Omental fat pad (tissue), 4 donors: Measurements from ENCODE around the gene ACTC1. TPM values are rescaled to one million over a fixed set of nuclear protein-coding genes. Genes with fewer than 3 reads are reported as not detected.

Experiments
- ATAC-seq: fragments of 150-250 bp; one replicate; pipeline ENCODE4 v1.9.1; 2016; ENCODE audit warnings: mild to moderate bottlenecking, moderate library complexity; ENCODE audit not compliant: low FRiP score
- DNase-seq: peaks from one replicate; pipeline ENCODE4 v3.0.0-alpha.2; 2019; ENCODE audit warnings: low spot score
- total RNA-seq, 4 donors: library from RNA; depleted of rRNA; stranded (reverse); fragments of >200 nt; gene quantifications; one replicate each; pipeline ENCODE4 v1.1.0, GENCODE V29; 2016
- TF ChIP-seq, protein P1 (sequence below), 3 donors: fragments of 450-650 bp; IDR thresholded peaks; one replicate each; pipeline ENCODE4 v1.5.1; 2016 to 2017; ENCODE audit warnings: antibody characterized with exemption in 3 of 3, mild to moderate bottlenecking in 3 of 3, moderate library complexity in 2 of 3

Gene ACTC1
- total RNA-seq, 4 donors from 2014 or later = 0.38 to 5.5 (median 0.93) TPM; not detected in 1

DNA sequence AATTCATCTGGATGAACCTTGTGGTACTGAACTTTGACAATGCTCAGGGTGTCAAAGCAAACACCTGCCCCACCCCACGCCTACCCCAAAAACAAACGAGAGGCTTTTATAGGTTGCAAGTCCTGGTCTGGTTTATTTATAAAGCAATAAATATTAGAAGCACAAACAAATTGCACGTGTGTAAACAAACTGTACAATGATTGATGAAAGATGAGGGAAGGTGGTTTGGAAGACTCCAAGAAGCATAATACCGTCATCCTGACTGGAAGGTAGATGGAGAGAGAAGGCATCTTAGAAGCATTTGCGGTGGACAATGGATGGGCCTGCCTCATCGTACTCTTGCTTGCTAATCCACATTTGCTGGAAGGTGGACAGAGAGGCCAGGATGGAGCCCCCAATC is 5.2 kb downstream of the ACTC1 start:
- DNase-seq = no peak
- TF ChIP-seq, protein P1, sequence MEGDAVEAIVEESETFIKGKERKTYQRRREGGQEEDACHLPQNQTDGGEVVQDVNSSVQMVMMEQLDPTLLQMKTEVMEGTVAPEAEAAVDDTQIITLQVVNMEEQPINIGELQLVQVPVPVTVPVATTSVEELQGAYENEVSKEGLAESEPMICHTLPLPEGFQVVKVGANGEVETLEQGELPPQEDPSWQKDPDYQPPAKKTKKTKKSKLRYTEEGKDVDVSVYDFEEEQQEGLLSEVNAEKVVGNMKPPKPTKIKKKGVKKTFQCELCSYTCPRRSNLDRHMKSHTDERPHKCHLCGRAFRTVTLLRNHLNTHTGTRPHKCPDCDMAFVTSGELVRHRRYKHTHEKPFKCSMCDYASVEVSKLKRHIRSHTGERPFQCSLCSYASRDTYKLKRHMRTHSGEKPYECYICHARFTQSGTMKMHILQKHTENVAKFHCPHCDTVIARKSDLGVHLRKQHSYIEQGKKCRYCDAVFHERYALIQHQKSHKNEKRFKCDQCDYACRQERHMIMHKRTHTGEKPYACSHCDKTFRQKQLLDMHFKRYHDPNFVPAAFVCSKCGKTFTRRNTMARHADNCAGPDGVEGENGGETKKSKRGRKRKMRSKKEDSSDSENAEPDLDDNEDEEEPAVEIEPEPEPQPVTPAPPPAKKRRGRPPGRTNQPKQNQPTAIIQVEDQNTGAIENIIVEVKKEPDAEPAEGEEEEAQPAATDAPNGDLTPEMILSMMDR (IDR thresholded peaks at IDR 0.05) = no peak
- no peak for ATAC-seq

DNA sequence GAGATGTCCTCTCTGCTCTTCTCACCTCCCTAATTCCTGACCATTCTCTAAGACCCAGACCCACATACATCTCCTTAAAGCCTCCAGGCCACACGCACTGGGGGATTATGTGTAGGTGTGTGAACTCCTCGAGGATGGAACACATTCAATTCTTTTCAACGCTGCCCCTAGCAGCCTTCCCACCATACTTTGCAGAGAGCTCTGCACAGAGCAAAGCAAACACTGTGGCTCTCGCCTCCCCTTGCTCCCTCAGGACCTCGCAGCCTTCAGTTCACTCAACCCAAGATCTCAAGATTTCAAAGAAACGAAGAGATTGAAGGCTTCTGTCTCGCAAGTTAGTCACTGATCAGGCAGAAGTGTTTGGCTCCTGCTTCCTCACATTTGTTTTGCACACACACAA is 6.0 kb downstream of the ACTC1 start:
- TF ChIP-seq, protein P1 (IDR thresholded peaks at IDR 0.05) = no peak
- DNase-seq (no peak), ATAC-seq (no peak)

DNA sequence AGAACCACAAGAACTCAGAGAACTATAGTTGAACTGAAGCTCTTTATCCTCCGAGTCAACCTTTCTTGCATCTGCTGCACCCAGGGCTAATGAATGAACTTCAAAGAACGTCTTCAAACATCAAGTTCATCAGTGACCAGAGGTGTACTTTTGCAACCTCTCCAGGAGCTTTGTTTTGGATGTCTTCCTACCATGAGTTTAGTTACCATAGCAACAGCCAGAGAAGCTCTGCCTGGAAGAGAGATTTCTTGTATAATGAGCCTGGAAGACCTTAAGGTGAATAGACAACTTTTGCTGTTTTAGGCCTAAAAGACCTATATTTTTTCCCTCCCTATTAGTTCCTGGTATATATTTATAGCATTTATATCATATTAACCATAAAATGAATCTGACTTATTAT is 9.1 kb downstream of the ACTC1 start:
- no peak for ATAC-seq
- no peak for DNase-seq
- TF ChIP-seq, protein P1 (IDR thresholded peaks at IDR 0.05) = no peak

DNA sequence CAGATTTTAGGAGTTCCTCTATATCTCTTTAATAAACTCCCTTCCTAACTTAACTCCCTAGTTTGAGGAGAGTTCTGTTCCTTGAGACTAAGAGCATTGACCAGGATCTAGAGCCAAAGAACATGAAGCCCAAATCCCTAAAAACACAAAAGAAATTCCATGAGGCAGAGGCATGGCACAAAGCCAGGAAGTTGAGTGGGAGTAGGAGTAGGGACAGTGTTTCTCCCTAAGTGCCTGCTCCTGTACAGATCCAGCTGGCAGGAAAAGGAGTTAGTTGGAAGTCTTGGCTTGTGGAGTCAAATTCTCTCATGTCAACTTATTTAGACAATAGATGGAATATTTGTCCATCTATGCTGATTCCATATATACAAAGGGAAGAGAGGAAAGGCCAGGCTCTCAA is 11.4 kb downstream of the ACTC1 start:
- no peak for ATAC-seq
- TF ChIP-seq, protein P1 (IDR thresholded peaks at IDR 0.05) = no peak

DNA sequence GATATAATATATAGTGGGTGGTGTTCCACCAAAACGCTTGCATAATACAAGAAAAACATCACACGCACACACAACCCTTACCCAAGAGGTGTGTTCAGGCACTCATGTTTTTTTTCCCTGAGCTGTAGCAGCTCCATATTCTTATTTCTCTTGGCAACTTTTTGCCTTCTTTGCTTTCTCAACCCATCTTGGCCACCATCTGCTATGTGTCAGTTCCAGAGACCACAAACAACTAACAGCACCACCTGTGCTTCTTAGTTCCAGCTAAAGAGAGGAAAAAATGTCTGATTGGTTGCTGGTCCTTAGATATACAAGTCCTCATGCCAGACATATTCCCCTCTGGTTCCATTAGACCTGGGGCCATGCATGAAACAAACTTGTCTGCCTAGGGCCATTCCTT is 11.9 kb downstream of the ACTC1 start:
- TF ChIP-seq, protein P1 (IDR thresholded peaks at IDR 0.05) = no peak
- no peak for ATAC-seq
- no peak for DNase-seq

More for the DNA sequence above, 11.4 kb downstream of the ACTC1 start:
- no peak for DNase-seq

DNA sequence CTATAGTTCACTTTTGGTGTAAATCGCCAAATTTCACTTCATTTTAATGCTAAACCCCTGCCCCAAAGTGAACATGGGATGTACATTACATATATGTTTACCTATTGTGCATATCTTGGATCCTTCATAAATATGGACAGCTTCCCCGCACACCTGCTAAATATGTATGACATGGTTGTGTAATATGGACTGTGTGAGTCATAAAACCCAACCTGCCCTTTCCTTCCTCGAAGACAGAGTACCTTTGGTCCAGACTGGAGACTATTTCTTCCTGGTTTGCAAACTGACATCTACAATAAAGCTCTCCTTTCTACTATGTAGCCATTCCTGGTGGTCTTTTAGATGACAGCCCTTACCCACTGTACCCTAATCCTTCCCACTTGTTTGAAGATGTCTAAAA is 12.4 kb downstream of the ACTC1 start:
- ATAC-seq = no peak
- no peak for DNase-seq
- TF ChIP-seq, protein P1 (IDR thresholded peaks at IDR 0.05) = no peak

DNA sequence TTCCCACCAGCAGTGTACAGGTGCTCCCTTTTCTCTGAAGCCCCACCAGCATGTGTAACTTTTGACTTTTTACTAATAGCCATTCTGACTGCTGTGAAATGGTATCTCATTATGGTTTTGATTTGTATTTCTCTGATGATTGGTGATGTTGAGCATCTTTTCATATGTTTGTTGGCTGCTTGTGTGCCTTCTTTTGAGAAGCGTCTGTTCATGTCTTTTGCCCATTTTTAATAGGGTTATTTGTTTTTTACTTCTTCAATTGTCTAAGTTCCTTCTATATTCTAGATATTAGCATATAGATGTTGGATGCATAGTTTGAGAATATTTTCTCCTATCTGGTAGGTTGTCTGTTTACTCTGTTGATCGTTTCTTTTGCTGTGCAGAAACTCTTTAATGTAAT is 14.6 kb downstream of the ACTC1 start:
- no peak for ATAC-seq
- DNase-seq = no peak
- TF ChIP-seq, protein P1 (IDR thresholded peaks at IDR 0.05) = no peak
